Keratinocyte (primary cell): ENCODE data around the gene VAMP4. TPM values are rescaled to one million over a fixed set of nuclear protein-coding genes. Genes with fewer than 3 reads are reported as not detected.

ENCODE experiments used
- DNase-seq: peaks from one replicate; pipeline ENCODE4 v3.0.0-alpha.2; 2011; ENCODE audit warnings: low read depth, missing footprints, low spot score
- FAIRE-seq: peaks from 2 replicates; lab custom pipeline; 2011; peaks lifted over from hg19 to GRCh38; lab: Jason Lieb, UNC
- H2AFZ ChIP-seq: 2 replicates; pipeline ENCODE4 v1.6.0; 2012; ENCODE audit warnings: low read length, control low read depth, inconsistent platforms; ENCODE audit not compliant: control insufficient read depth
- H3K27ac ChIP-seq: 2 replicates; pipeline ENCODE4 v1.5.1; 2011; ENCODE audit warnings: low read length; ENCODE audit not compliant: control insufficient read depth, insufficient read depth
- H3K27me3 ChIP-seq: 3 replicates; pipeline ENCODE4 v1.6.0; 2011; ENCODE audit warnings: low read length; ENCODE audit not compliant: control insufficient read depth, insufficient read depth; ENCODE audit errors: extremely low read depth
- H3K36me3 ChIP-seq, 2 experiments: 2 replicates in 1 of 2; 3 replicates in 1 of 2; pipeline ENCODE4 v1.5.1; 2011; ENCODE audit warnings: low read length in 2 of 2, mild to moderate bottlenecking in 1 of 2; ENCODE audit not compliant: control insufficient read depth in 2 of 2, insufficient read depth in 2 of 2; ENCODE audit errors: extremely low read depth in 1 of 2
- H3K4me1 ChIP-seq: 3 replicates; pipeline ENCODE4 v1.5.1; 2011; ENCODE audit warnings: low read length; ENCODE audit not compliant: control insufficient read depth, insufficient read depth; ENCODE audit errors: extremely low read depth
- H3K4me2 ChIP-seq: 3 replicates; pipeline ENCODE4 v1.6.0; 2011; ENCODE audit warnings: low read depth, low read length; ENCODE audit not compliant: control insufficient read depth, insufficient read depth; ENCODE audit errors: extremely low read depth
- H3K4me3 ChIP-seq, 3 experiments: fragments of 200-600 bp in 1 of 3; sonication (generic) in 1 of 3; 2 replicates in 2 of 3; 3 replicates in 1 of 3; pipeline ENCODE4 v1.5.1; 2011 to 2016; ENCODE audit warnings: low read length in 3 of 3, mild to moderate bottlenecking in 3 of 3, control low read depth in 2 of 3, inconsistent platforms in 1 of 3, low read depth in 1 of 3, mixed read lengths in 1 of 3, mixed run types in 1 of 3, moderate library complexity in 1 of 3; ENCODE audit not compliant: control insufficient read depth in 2 of 3, insufficient read depth in 2 of 3; ENCODE audit errors: extremely low read depth in 1 of 3
- H3K79me2 ChIP-seq: 2 replicates; pipeline ENCODE4 v1.6.0; 2012; ENCODE audit warnings: low read length; ENCODE audit not compliant: control insufficient read depth, insufficient read depth
- H3K9ac ChIP-seq: 3 replicates; pipeline ENCODE4 v1.6.0; 2011; ENCODE audit warnings: low read length; ENCODE audit not compliant: control insufficient read depth, insufficient read depth; ENCODE audit errors: extremely low read depth
- H3K9me1 ChIP-seq: 3 replicates; pipeline ENCODE4 v1.6.0; 2011; ENCODE audit warnings: low read length; ENCODE audit not compliant: control insufficient read depth, insufficient read depth; ENCODE audit errors: extremely low read depth
- H3K9me3 ChIP-seq: 2 replicates; pipeline ENCODE4 v1.5.1; 2012; ENCODE audit warnings: low read depth, low read length; ENCODE audit not compliant: control insufficient read depth
- H4K20me1 ChIP-seq: 3 replicates; pipeline ENCODE4 v1.6.0; 2011; ENCODE audit warnings: low read length; ENCODE audit not compliant: control insufficient read depth, insufficient read depth; ENCODE audit errors: extremely low read depth
- CTCF ChIP-seq, 3 experiments: IDR thresholded peaks in 1 of 3; conservative IDR thresholded peaks in 1 of 3; optimal IDR thresholded peaks in 1 of 3; 2 replicates in 2 of 3; 3 replicates in 1 of 3; pipeline versions ENCODE3 to v1.5.1; 2011; ENCODE audit warnings: low read length in 3 of 3, mild to moderate bottlenecking in 3 of 3, moderate library complexity in 2 of 3, control low read depth in 1 of 3, inconsistent platforms in 1 of 3; ENCODE audit not compliant: insufficient read depth in 2 of 3; ENCODE audit errors: extremely low read depth in 1 of 3
- EZH2 ChIP-seq: IDR thresholded peaks from one replicate; pipeline ENCODE4 v1.6.1; 2012; ENCODE audit warnings: inconsistent platforms, mild to moderate bottlenecking, low read length, moderate library complexity
- dilution Hi-C: fragments of 300-500 bp; cut with MboI; formaldehyde crosslinking; loops from one replicate; pipeline ENCODE4 v1.7.0; 2020; ENCODE audit warnings: low sequenced_read_pairs; ENCODE audit not compliant: extremely low pct_ligation_motif_present
- polyA plus RNA-seq, 5 experiments: library from polyadenylated mRNA; depleted of rRNA in 3 of 5; stranded (reverse) in 3 of 5; stranded (forward) in 1 of 5; unstranded in 1 of 5; fragments of >200 nt; gene quantifications; 1 replicate in 1 of 5; 2 replicates in 3 of 5; 3 replicates in 1 of 5; pipeline versions ENCODE4 v1.2.1 to v1.2.3, GENCODE V29; 2011 to 2012; ENCODE audit warnings: missing spikeins in 2 of 5, low read depth in 1 of 5, low replicate concordance in 1 of 5

The VAMP4 gene
- polyA plus RNA-seq, 1 donor (not counting 4 experiments of a cell fraction or from before 2014, with no cell fraction given) = 12.7 TPM

- dilution Hi-C loops = no loop called here
- H3K9me1 ChIP-seq = no peaks in the 10 kb centered on the region
- H3K27me3 ChIP-seq = no peaks in the 10 kb centered on the region
- H2AFZ ChIP-seq = no peak overlapping the region
- FAIRE-seq (no peak), DNase-seq (no peak)
- H3K4me1 ChIP-seq = no peaks in the 10 kb centered on the region
- no peak overlapping the region for H3K27ac ChIP-seq
- H3K4me2 ChIP-seq = no peak overlapping the region
- H4K20me1 ChIP-seq = no peaks in the 10 kb centered on the region
- H3K36me3 ChIP-seq = no peaks in the 10 kb centered on the region
- H3K9ac ChIP-seq = no peak overlapping the region
- no peaks in the 10 kb centered on the region for H3K79me2 ChIP-seq
- no peaks in the 10 kb centered on the region for H3K9me3 ChIP-seq
- H3K4me3 ChIP-seq = no peak overlapping the region
- TF ChIP-seq EZH2 = no peak
- TF ChIP-seq CTCF (optimal IDR thresholded peaks at IDR 0.05 in 1 of 3, IDR thresholded peaks at IDR 0.05 in 1 of 3, conservative IDR thresholded peaks at IDR 0.05 in 1 of 3; ENCODE audit: extremely low read depth in 1 of 3, insufficient read depth in 2 of 3, low read length in 3 of 3) = no peak
These were observed 27.3 kb upstream of the VAMP4 start for GRCh38 chr1:171769171-171769570.

GRCh38 chr1:171763764-171764163 lies 21.9 kb upstream of the VAMP4 start:
- H3K9me1 ChIP-seq = no peaks in the 10 kb centered on the region
- H3K36me3 ChIP-seq = no peaks in the 10 kb centered on the region
- dilution Hi-C loops = no loop called here
- H3K27ac ChIP-seq = no peak overlapping the region
- FAIRE-seq (no peak), DNase-seq (no peak)
- H3K4me1 ChIP-seq = no peaks in the 10 kb centered on the region
- no peak overlapping the region for H3K4me2 ChIP-seq
- H2AFZ ChIP-seq = no peak overlapping the region
- TF ChIP-seq EZH2 (no peak), CTCF (optimal IDR thresholded peaks at IDR 0.05 in 1 of 3, IDR thresholded peaks at IDR 0.05 in 1 of 3, conservative IDR thresholded peaks at IDR 0.05 in 1 of 3; ENCODE audit: extremely low read depth in 1 of 3, insufficient read depth in 2 of 3, low read length in 3 of 3) (no peak)
- H3K79me2 ChIP-seq = no peaks in the 10 kb centered on the region
- no peaks in the 10 kb centered on the region for H4K20me1 ChIP-seq
- H3K4me3 ChIP-seq = no peak overlapping the region
- no peak overlapping the region for H3K9ac ChIP-seq
- H3K9me3 ChIP-seq = no peaks in the 10 kb centered on the region
- H3K27me3 ChIP-seq = no peaks in the 10 kb centered on the region
